ENCODE results near the gene CD9. TPM values are rescaled to one million over a fixed set of nuclear protein-coding genes. Genes with fewer than 3 reads are reported as not detected.

Gene CD9
- total and polyA plus RNA-seq, 12 donors: 14.9 to 461 (median 276) TPM

- H3K9me3 ChIP-seq (replicated peaks in 1 of 3): no peaks in the 10 kb centered on the region
- DNase-seq: no peak
- peaks cover 0 to 11% of the 10 kb centered on the region in 2 donors for H3K4me1 ChIP-seq (replicated peaks in 1 of 2)
- no peak overlapping the region for H3K4me3 ChIP-seq
- intact Hi-C loops (cut with DNase I): no loop called here
- H3K27me3 ChIP-seq: no peaks in the 10 kb centered on the region
- WGBS, 4 donors: 75 to 90% (median 83%) methylated on average over 7 to 11 of the region's 11 CpGs
- H3K27ac ChIP-seq: no peak overlapping the region
- H3K36me3 ChIP-seq (replicated peaks in 1 of 2): no peaks in the 10 kb centered on the region
- TF ChIP-seq CTCF (IDR thresholded peaks at IDR 0.05): no peak
- no peak for TF ChIP-seq POLR2A (IDR thresholded peaks at IDR 0.05)
Measured at GRCh38 chr12:6264402-6265037, 64.3 kb downstream of the CD9 start.

- no peak for DNase-seq
- WGBS, 4 donors: 93 to 100% (median 94%) methylated on average over 2 of the region's 2 CpGs
- Histone ChIP-seq H3K36me3 (replicated peaks in 1 of 2) (no peaks in the 10 kb centered on the region), H3K4me3 (no peak overlapping the region), H3K27ac (no peak overlapping the region), H3K9me3 (replicated peaks in 1 of 3) (no peaks in the 10 kb centered on the region), H3K4me1 (replicated peaks in 1 of 2) (peaks cover 0 to 11% of the 10 kb centered on the region in 2 donors), H3K27me3 (no peaks in the 10 kb centered on the region)
- no peak for TF ChIP-seq POLR2A (IDR thresholded peaks at IDR 0.05)
- no peak for TF ChIP-seq CTCF (IDR thresholded peaks at IDR 0.05)
- intact Hi-C loops (cut with DNase I): no loop called here
Measured at GRCh38 chr12:6265038-6265405, 64.8 kb downstream of the CD9 start.

- intact Hi-C loops (cut with DNase I): no loop called here
- Histone ChIP-seq H3K36me3 (replicated peaks in 1 of 2) (no peaks in the 10 kb centered on the region), H3K4me3 (no peak overlapping the region), H3K4me1 (replicated peaks in 1 of 2) (peaks cover 0 to 11% of the 10 kb centered on the region in 2 donors), H3K9me3 (replicated peaks in 1 of 3) (no peaks in the 10 kb centered on the region), H3K27me3 (no peaks in the 10 kb centered on the region), H3K27ac (no peak overlapping the region)
- DNase-seq: no peak
- TF ChIP-seq CTCF (IDR thresholded peaks at IDR 0.05): no peak
- 88 to 95% (median 92%) methylated on average over 7 of the region's 7 CpGs for WGBS, 4 donors
Measured at GRCh38 chr12:6266541-6266966, 66.4 kb downstream of the CD9 start.

GRCh38 chr12:6266971-6267721 is 66.9 kb downstream of the CD9 start:
- peaks cover 0 to 11% of the 10 kb centered on the region in 2 donors for H3K4me1 ChIP-seq (replicated peaks in 1 of 2)

More at GRCh38 chr12:6266971-6267721, 66.9 kb downstream of the CD9 start:
- TF ChIP-seq CTCF (IDR thresholded peaks at IDR 0.05) (no peak), POLR2A (IDR thresholded peaks at IDR 0.05) (no peak)
- Histone ChIP-seq H3K27me3 (no peaks in the 10 kb centered on the region), H3K9me3 (replicated peaks in 1 of 3) (no peaks in the 10 kb centered on the region), H3K36me3 (replicated peaks in 1 of 2) (no peaks in the 10 kb centered on the region), H3K4me3 (no peak overlapping the region), H3K27ac (no peak overlapping the region)
- intact Hi-C loops (cut with DNase I): no loop called here
- DNase-seq: no peak
- WGBS, 4 donors: 82 to 87% (median 83%) methylated on average over 12 of the region's 12 CpGs
